HepG2 (cell line): ENCODE data around the gene CTAGE9. TPM values are rescaled to one million over a fixed set of nuclear protein-coding genes. Genes with fewer than 3 reads are reported as not detected.
"Not testable (repeated sequence)": the region's sequence is repeated elsewhere in the genome, so short reads cannot be mapped to it uniquely, and the experiment has no call there.

ENCODE experiments used
- ATAC-seq: fragments of 200-7000 bp; cut with Tn5 transposase; 3 replicates; pipeline ENCODE4 v1.9.1; 2020; ENCODE audit warnings: mild to moderate bottlenecking, moderate library complexity
- BruUV-seq: library from RNA; stranded (reverse); fragments of 400-500 nt; replicated peaks from 2 replicates; lab custom pipeline; 2021; lab: Mats Ljungman, UMichigan
- CTCF ChIA-PET: fragments of 300-600 bp; formaldehyde crosslinking; extraction: SDS; loops from one replicate; lab custom pipeline; 2021; ENCODE audit warnings: low total read pairs, inconsistent platforms, low intra/inter-chr PET ratio; lab: Yijun Ruan, JAX
- POLR2A ChIA-PET: fragments of 350-600 bp; sonication (Branson Sonifier 250); formaldehyde crosslinking; loops from one replicate; lab custom pipeline; 2020; ENCODE audit warnings: antibody characterized with exemption, inconsistent platforms; lab: Yijun Ruan, JAX
- DNase-seq: peaks from one replicate; pipeline ENCODE4 v3.0.0-alpha.2; 2015; ENCODE audit warnings: low spot score
- FAIRE-seq: peaks from 3 replicates; lab custom pipeline; 2011; peaks lifted over from hg19 to GRCh38; lab: Jason Lieb, UNC
- H2AFZ ChIP-seq: one replicate; pipeline ENCODE4 v1.6.1; 2011; ENCODE audit warnings: low read length, inconsistent platforms
- H3K27ac ChIP-seq: fragments of 300-600 bp; 3 replicates; pipeline ENCODE4 v1.8.0; 2011; ENCODE audit warnings: mixed run types, mild to moderate bottlenecking, mixed read lengths, low read length, inconsistent platforms; ENCODE audit not compliant: insufficient read depth; ENCODE audit errors: extremely low read length
- H3K27me3 ChIP-seq, 2 experiments: fragments of 200-600 bp in 1 of 2; 2 replicates in 1 of 2; 3 replicates in 1 of 2; pipeline versions ENCODE4 v1.6.0 to v1.8.0; 2011; ENCODE audit warnings: low read length in 2 of 2, mild to moderate bottlenecking in 2 of 2, moderate library complexity in 2 of 2, inconsistent platforms in 1 of 2; ENCODE audit not compliant: insufficient read depth in 2 of 2, control insufficient read depth in 1 of 2
- H3K36me3 ChIP-seq, 2 experiments: fragments of 200-600 bp in 1 of 2; replicated peaks in 1 of 2; 2 replicates in 1 of 2; 3 replicates in 1 of 2; pipeline versions ENCODE4 v1.5.1 to v1.8.0; 2011; ENCODE audit warnings: low read length in 2 of 2, inconsistent platforms in 1 of 2; ENCODE audit not compliant: insufficient read depth in 2 of 2, control insufficient read depth in 1 of 2
- H3K4me1 ChIP-seq: 2 replicates; pipeline ENCODE4 v1.5.1; 2012; ENCODE audit warnings: low read length, inconsistent platforms; ENCODE audit not compliant: insufficient read depth
- H3K4me2 ChIP-seq: 2 replicates; pipeline ENCODE4 v1.6.0; 2011; ENCODE audit warnings: low read depth, low read length, inconsistent platforms
- H3K4me3 ChIP-seq, 3 experiments: fragments of 200-600 bp in 1 of 3; sonication (generic), shearing (Covaris generic) in 1 of 3; replicated peaks in 1 of 3; 2 replicates each; pipeline ENCODE4 v1.5.1; 2011 to 2016; ENCODE audit warnings: low read length in 3 of 3, inconsistent platforms in 2 of 3, low read depth in 2 of 3, mild to moderate bottlenecking in 2 of 3, control low read depth in 1 of 3, mixed read lengths in 1 of 3; ENCODE audit not compliant: insufficient read depth in 1 of 3
- H3K79me2 ChIP-seq: one replicate; pipeline ENCODE4 v1.6.1; 2011; ENCODE audit warnings: low read length, inconsistent platforms; ENCODE audit not compliant: insufficient read depth
- H3K9ac ChIP-seq: 2 replicates; pipeline ENCODE4 v1.6.0; 2011; ENCODE audit warnings: mild to moderate bottlenecking, low read depth, low read length, inconsistent platforms; ENCODE audit not compliant: insufficient read depth
- H3K9me3 ChIP-seq: 2 replicates; pipeline ENCODE4 v1.5.1; 2012; ENCODE audit warnings: mild to moderate bottlenecking, low read length
- H4K20me1 ChIP-seq: 2 replicates; pipeline ENCODE4 v1.6.0; 2011; ENCODE audit warnings: inconsistent platforms, mild to moderate bottlenecking, low read length, moderate library complexity; ENCODE audit not compliant: insufficient read depth
- BRCA1 ChIP-seq: sonication (generic); formaldehyde crosslinking; IDR thresholded peaks from 2 replicates; pipeline ENCODE4 v1.4.0; 2020; ENCODE audit warnings: missing genetic modification reagents
- POGZ ChIP-seq: sonication (generic); formaldehyde crosslinking; IDR thresholded peaks from 2 replicates; pipeline ENCODE4 v1.4.0; 2020; ENCODE audit warnings: mild to moderate bottlenecking, missing genetic modification reagents
- WGBS: methylation state at CpG from one replicate; pipeline ENCODE4 v1.1.6; 2017; ENCODE audit warnings: low lambda C conversion rate; 5-methylcytosine and 5-hydroxymethylcytosine counted together
- in situ Hi-C: cut with HindIII; loops from 2 replicates; pipeline ENCODE4 v1.10.0; 2017; ENCODE audit warnings: low pct_unique_long_range_greater_than_20kb; ENCODE audit not compliant: extremely low pct_ligation_motif_present
- intact Hi-C: fragments of 100-400 bp; cut with micrococcal nuclease; formaldehyde crosslinking; loops from one replicate; pipeline ENCODE4 v1.10.0; 2022; ENCODE audit not compliant: unreplicated experiment
- polyA plus RNA-seq, 8 experiments: library from polyadenylated mRNA; depleted of rRNA in 3 of 8; stranded (reverse) in 7 of 8; unstranded in 1 of 8; fragments of >200 nt; fragmentation: Illumina TruSeq in 4 of 8; extraction: Trizol in 4 of 8; gene quantifications; 2 replicates each; pipeline versions ENCODE4 v1.2.1 to v1.2.3, GENCODE V29; 2011 to 2016; ENCODE audit warnings: low read depth in 4 of 8, missing spikeins in 1 of 8, mixed read lengths in 1 of 8; ENCODE audit not compliant: insufficient read depth in 1 of 8
- total RNA-seq, 5 experiments: library from RNA; depleted of rRNA; stranded (reverse); fragments of >200 nt; fragmentation: Illumina TruSeq; extraction: Trizol; gene quantifications; 2 replicates each; pipeline ENCODE4 v1.2.3, GENCODE V29; 2016; ENCODE audit warnings: low read depth in 1 of 5
- TF ChIP-seq, protein P1 (sequence below): sonication (generic); formaldehyde crosslinking; conservative IDR thresholded peaks from 2 replicates; pipeline ENCODE4 v1.5.0; 2020; ENCODE audit warnings: missing genetic modification reagents
- TF ChIP-seq, protein P2 (sequence below): sonication (generic); formaldehyde crosslinking; IDR thresholded peaks from 2 replicates; pipeline ENCODE4 v1.4.0; 2020; ENCODE audit warnings: missing genetic modification reagents
- TF ChIP-seq, protein P3 (sequence below): sonication (generic); formaldehyde crosslinking; IDR thresholded peaks from 2 replicates; pipeline ENCODE4 v1.5.0; 2020; ENCODE audit warnings: missing genetic modification reagents
- TF ChIP-seq, protein P4 (sequence below): sonication (generic); formaldehyde crosslinking; IDR thresholded peaks from 2 replicates; pipeline ENCODE4 v1.5.1; 2020; ENCODE audit warnings: mild to moderate bottlenecking, missing genetic modification reagents, borderline replicate concordance
- TF ChIP-seq, protein P5 (sequence below): sonication (generic); formaldehyde crosslinking; IDR thresholded peaks from 2 replicates; pipeline ENCODE4 v1.8.0; 2022; ENCODE audit warnings: mild to moderate bottlenecking, missing genetic modification reagents, moderate library complexity

CTAGE9 gene
- total and polyA plus RNA-seq, 2 of the 13 experiments (the other 11 are each of a cell fraction or from before 2014, with no cell fraction given), result not detected

DNA sequence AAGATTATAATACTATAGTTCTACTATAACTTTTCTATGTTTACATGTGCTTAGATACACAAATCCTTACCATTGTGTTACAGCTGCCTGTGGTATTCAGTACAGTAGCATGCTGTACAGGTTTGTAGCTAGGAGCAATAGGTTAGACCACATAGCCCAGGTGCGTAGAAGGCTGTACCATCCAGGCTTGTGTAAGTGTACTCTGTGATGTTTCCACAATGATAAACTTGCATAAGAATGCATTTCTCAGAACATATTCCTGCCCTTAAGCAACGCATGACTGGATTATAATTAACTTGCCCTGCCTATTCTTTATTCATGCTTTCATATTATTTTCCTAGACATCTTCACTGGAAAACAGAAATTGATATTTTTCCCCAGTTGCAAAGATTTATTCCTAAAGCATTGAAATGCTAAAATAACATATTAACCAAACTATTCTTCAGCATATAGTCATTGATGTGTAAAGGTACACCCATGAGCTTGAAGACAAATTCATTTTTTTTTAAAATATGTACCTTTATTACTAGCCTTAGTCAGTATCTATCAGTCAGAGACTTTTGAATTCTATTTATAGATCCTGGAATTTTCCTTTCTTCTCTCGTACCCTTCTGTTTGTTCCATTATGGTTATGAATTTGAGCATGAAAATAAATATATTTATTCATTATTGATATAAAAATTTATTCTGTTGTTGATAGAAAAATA is 7.2 kb upstream of the CTAGE9 start:
- peaks cover 9 to 32% of the 10 kb centered on the region in 2 experiments for H3K36me3 ChIP-seq
- no peak overlapping the region for H3K4me3 ChIP-seq
- no peak overlapping the region for H3K9ac ChIP-seq
- WGBS, result 98% methylated on average over 3 of the region's 3 CpGs
- H3K4me1 ChIP-seq, result no peaks in the 10 kb centered on the region
- ChIA-PET POLR2A (no interaction called here), CTCF (no interaction called here)
- no peaks in the 10 kb centered on the region for H3K27me3 ChIP-seq
- H3K4me2 ChIP-seq, result no peak overlapping the region
- in situ Hi-C loops, result no loop called here
- H2AFZ ChIP-seq, result no peak overlapping the region
- no TSS peak for BruUV-seq
- DNase-seq, result peak; percentile 17
- no peaks in the 10 kb centered on the region; the same call in 1 of the 2 replicates for H4K20me1 ChIP-seq
- no peak for FAIRE-seq
- peak; percentile 36; the same call in 2 of the 3 replicates for ATAC-seq
- no peaks in the 10 kb centered on the region for H3K79me2 ChIP-seq
- H3K27ac ChIP-seq, result no peak overlapping the region
- intact Hi-C loops, result no loop called here
- H3K9me3 ChIP-seq, result no peaks in the 10 kb centered on the region
- TF ChIP-seq POGZ (CRISPR knock-in tag) (no peak), BRCA1 (no peak)
- TF ChIP-seq, protein P1, sequence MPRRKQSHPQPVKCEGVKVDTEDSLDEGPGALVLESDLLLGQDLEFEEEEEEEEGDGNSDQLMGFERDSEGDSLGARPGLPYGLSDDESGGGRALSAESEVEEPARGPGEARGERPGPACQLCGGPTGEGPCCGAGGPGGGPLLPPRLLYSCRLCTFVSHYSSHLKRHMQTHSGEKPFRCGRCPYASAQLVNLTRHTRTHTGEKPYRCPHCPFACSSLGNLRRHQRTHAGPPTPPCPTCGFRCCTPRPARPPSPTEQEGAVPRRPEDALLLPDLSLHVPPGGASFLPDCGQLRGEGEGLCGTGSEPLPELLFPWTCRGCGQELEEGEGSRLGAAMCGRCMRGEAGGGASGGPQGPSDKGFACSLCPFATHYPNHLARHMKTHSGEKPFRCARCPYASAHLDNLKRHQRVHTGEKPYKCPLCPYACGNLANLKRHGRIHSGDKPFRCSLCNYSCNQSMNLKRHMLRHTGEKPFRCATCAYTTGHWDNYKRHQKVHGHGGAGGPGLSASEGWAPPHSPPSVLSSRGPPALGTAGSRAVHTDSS (CRISPR knock-in tag), result no peak
- TF ChIP-seq, protein P2, sequence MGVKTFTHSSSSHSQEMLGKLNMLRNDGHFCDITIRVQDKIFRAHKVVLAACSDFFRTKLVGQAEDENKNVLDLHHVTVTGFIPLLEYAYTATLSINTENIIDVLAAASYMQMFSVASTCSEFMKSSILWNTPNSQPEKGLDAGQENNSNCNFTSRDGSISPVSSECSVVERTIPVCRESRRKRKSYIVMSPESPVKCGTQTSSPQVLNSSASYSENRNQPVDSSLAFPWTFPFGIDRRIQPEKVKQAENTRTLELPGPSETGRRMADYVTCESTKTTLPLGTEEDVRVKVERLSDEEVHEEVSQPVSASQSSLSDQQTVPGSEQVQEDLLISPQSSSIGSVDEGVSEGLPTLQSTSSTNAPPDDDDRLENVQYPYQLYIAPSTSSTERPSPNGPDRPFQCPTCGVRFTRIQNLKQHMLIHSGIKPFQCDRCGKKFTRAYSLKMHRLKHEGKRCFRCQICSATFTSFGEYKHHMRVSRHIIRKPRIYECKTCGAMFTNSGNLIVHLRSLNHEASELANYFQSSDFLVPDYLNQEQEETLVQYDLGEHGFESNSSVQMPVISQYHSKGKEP (CRISPR knock-in tag), result no peak
- TF ChIP-seq, protein P3, sequence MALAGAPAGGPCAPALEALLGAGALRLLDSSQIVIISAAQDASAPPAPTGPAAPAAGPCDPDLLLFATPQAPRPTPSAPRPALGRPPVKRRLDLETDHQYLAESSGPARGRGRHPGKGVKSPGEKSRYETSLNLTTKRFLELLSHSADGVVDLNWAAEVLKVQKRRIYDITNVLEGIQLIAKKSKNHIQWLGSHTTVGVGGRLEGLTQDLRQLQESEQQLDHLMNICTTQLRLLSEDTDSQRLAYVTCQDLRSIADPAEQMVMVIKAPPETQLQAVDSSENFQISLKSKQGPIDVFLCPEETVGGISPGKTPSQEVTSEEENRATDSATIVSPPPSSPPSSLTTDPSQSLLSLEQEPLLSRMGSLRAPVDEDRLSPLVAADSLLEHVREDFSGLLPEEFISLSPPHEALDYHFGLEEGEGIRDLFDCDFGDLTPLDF (CRISPR knock-in tag), result no peak
- TF ChIP-seq, protein P4, sequence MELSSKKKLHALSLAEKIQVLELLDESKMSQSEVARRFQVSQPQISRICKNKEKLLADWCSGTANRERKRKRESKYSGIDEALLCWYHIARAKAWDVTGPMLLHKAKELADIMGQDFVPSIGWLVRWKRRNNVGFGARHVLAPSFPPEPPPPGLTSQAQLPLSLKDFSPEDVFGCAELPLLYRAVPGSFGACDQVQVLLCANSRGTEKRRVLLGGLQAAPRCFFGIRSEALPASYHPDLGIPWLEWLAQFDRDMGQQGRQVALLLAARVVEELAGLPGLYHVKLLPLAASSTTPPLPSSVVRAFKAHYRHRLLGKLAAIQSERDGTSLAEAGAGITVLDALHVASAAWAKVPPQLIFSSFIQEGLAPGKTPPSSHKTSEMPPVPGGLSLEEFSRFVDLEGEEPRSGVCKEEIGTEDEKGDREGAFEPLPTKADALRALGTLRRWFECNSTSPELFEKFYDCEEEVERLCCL (CRISPR knock-in tag), result no peak
- TF ChIP-seq, protein P5, sequence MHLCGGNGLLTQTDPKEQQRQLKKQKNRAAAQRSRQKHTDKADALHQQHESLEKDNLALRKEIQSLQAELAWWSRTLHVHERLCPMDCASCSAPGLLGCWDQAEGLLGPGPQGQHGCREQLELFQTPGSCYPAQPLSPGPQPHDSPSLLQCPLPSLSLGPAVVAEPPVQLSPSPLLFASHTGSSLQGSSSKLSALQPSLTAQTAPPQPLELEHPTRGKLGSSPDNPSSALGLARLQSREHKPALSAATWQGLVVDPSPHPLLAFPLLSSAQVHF, result no peak

DNA sequence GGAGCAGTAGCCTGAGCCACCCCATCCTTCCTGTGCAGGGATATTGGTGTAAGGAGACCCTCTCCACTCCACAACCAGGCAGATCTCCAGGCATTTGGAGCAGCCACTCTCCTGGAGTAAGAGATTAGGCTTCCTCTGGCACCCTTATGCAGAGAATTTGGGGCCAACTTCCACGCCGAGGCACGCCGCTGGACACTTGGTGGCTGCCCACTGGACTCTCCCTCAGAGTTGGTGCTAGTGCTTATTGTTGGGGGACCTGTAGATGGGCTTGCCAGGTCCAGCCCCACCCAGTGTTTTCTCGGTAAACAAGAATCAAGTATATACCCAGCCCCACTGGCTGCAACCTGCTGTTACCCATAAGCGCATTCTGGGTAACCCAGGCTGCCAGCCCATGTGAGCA is 4.8 kb upstream of the CTAGE9 start:
- peak; percentile 59 for ATAC-seq
- POLR2A ChIA-PET, H3K4me3 ChIP-seq, H3K27me3 ChIP-seq, FAIRE-seq, H3K4me2 ChIP-seq, BruUV-seq, H3K27ac ChIP-seq, H3K4me1 ChIP-seq, H3K9ac ChIP-seq, DNase-seq, CTCF ChIA-PET, H4K20me1 ChIP-seq, in situ Hi-C loops, H3K9me3 ChIP-seq, H3K79me2 ChIP-seq, H2AFZ ChIP-seq, intact Hi-C loops: not testable (repeated sequence)
- peaks cover 3 to 13% of the 10 kb centered on the region in 2 experiments for H3K36me3 ChIP-seq
- WGBS, result 79% methylated on average over 5 of the region's 6 CpGs
